GM12873 (cell line): ENCODE results near the gene KIRREL3.

Source experiments
- CTCF ChIP-seq: IDR thresholded peaks from 2 replicates; pipeline ENCODE4 v1.5.1; 2012; ENCODE audit warnings: low read depth, mild to moderate bottlenecking, moderate library complexity, low read length, control low read depth; ENCODE audit not compliant: insufficient read depth; ENCODE audit errors: missing control alignments

Gene KIRREL3

GRCh38 chr11:126440276-126440675, 560.3 kb downstream of the KIRREL3 start:
- TF ChIP-seq CTCF, result no peak

GRCh38 chr11:126438691-126439090, 561.9 kb downstream of the KIRREL3 start:
- no peak for TF ChIP-seq CTCF

GRCh38 chr11:126438272-126438671, 562.3 kb downstream of the KIRREL3 start:
- TF ChIP-seq CTCF, result no peak

- TF ChIP-seq CTCF, result no peak
Measured at GRCh38 chr11:126437731-126438130, 562.8 kb downstream of the KIRREL3 start.

- no peak for TF ChIP-seq CTCF
Measured at GRCh38 chr11:126436209-126436755, 564.3 kb downstream of the KIRREL3 start.

- TF ChIP-seq CTCF, result no peak
Measured at GRCh38 chr11:126434950-126435335, 565.6 kb downstream of the KIRREL3 start.

GRCh38 chr11:126433989-126434949, 566.3 kb downstream of the KIRREL3 start:
- TF ChIP-seq CTCF, result no peak
